ENCODE results near the gene PHLDB1. TPM values are rescaled to one million over a fixed set of nuclear protein-coding genes. Genes with fewer than 3 reads are reported as not detected.

Gene PHLDB1
- total RNA-seq, 1 experiment from 2014 or later, result 122 TPM

- no TSS peak for BruUV-seq (replicated peaks)
- Histone ChIP-seq H3K27ac (no peak overlapping the region), H2AFZ (no peak overlapping the region), H3K79me2 (ENCODE audit: low read depth) (no peaks in the 10 kb centered on the region), H3K9me2 (ENCODE audit: insufficient read depth) (no peaks in the 10 kb centered on the region), H3K36me3 (ENCODE audit: low read depth) (no peaks in the 10 kb centered on the region), H4K20me1 (ENCODE audit: insufficient read depth) (no peaks in the 10 kb centered on the region), H3K9me3 (ENCODE audit: insufficient read depth, low read depth) (no peaks in the 10 kb centered on the region), H3K27me3 (ENCODE audit: insufficient read depth, low read depth) (no peaks in the 10 kb centered on the region), H3K4me3 (no peak overlapping the region), H3F3A (ENCODE audit: insufficient read depth, low read depth) (no peaks in the 10 kb centered on the region; the same call in 1 of the 2 replicates), H3K4me1 (replicated peaks; ENCODE audit: insufficient read depth) (no peaks in the 10 kb centered on the region), H3K4me2 (no peak overlapping the region)
- TF ChIP-seq CTCF (conservative IDR thresholded peaks at IDR 0.05) (no peak), EZH2 (IDR thresholded peaks at IDR 0.05; ENCODE audit: low read depth) (no peak)
- intact Hi-C loops (cut with micrococcal nuclease; ENCODE audit: unreplicated experiment), result no loop called here
- ChIA-PET CTCF (no interaction called here), POLR2A (ENCODE audit: unreplicated experiment) (no interaction called here)
- no peak for DNase-seq
Measured at GRCh38 chr11:118705791-118706545, 98.6 kb downstream of the PHLDB1 start.

- Histone ChIP-seq H2AFZ (no peak overlapping the region), H3K27me3 (ENCODE audit: insufficient read depth, low read depth) (no peaks in the 10 kb centered on the region), H3K9me2 (ENCODE audit: insufficient read depth) (no peaks in the 10 kb centered on the region), H3K9me3 (ENCODE audit: insufficient read depth, low read depth) (no peaks in the 10 kb centered on the region), H3F3A (ENCODE audit: insufficient read depth, low read depth) (no peaks in the 10 kb centered on the region; the same call in 1 of the 2 replicates), H3K4me1 (replicated peaks; ENCODE audit: insufficient read depth) (no peaks in the 10 kb centered on the region), H3K27ac (no peak overlapping the region), H3K4me3 (no peak overlapping the region), H4K20me1 (ENCODE audit: insufficient read depth) (no peaks in the 10 kb centered on the region), H3K36me3 (ENCODE audit: low read depth) (no peaks in the 10 kb centered on the region), H3K4me2 (no peak overlapping the region), H3K79me2 (ENCODE audit: low read depth) (no peaks in the 10 kb centered on the region)
- POLR2A ChIA-PET (ENCODE audit: unreplicated experiment), result no interaction called here
- DNase-seq, result no peak
- TF ChIP-seq EZH2 (IDR thresholded peaks at IDR 0.05; ENCODE audit: low read depth) (no peak), CTCF (conservative IDR thresholded peaks at IDR 0.05) (no peak)
- BruUV-seq (replicated peaks), result no TSS peak
- intact Hi-C loops (cut with micrococcal nuclease; ENCODE audit: unreplicated experiment), result no loop called here
- CTCF ChIA-PET, result no interaction called here
Measured at GRCh38 chr11:118706546-118706825, 99.1 kb downstream of the PHLDB1 start.

Small RNAs within 50 kb of the gene (microRNA-seq; reads per million reads assigned to microRNA genes)
- gene MIR6716 (ENCODE audit: borderline number of aligned reads, borderline replicate concordance), result not detected

Other genes starting within 250 kb of the PHLDB1 start
- 24.9 and 30.9 TPM in 2 replicates for gene UBE4A, start 248.0 kb upstream of the PHLDB1 start, total RNA-seq (2021)
- 240 and 248 TPM in 2 replicates for gene ATP5MG, start 206.0 kb upstream of the PHLDB1 start, total RNA-seq (2021)
- gene KMT2A, start 171.1 kb upstream of the PHLDB1 start, total RNA-seq (2021), result 78.7 and 80.3 TPM in 2 replicates
- 0.41 and 1.4 TPM in 2 replicates for gene TTC36, start 80.1 kb upstream of the PHLDB1 start, total RNA-seq (2021)
- 14.1 and 21.2 TPM in 2 replicates for gene TMEM25, start 76.4 kb upstream of the PHLDB1 start, total RNA-seq (2021)
- gene IFT46, start 41.7 kb upstream of the PHLDB1 start, total RNA-seq (2021), result 19.2 and 22.1 TPM in 2 replicates
- 79.8 and 105 TPM in 2 replicates for gene ARCN1, start 35.2 kb upstream of the PHLDB1 start, total RNA-seq (2021)
- not detected in 2 replicates for gene TREH, start 72.0 kb downstream of the PHLDB1 start, total RNA-seq (2021)
- 73.1 and 84.4 TPM in 2 replicates for gene DDX6, start 183.5 kb downstream of the PHLDB1 start, total RNA-seq (2021)

Data from PC-9 (cell line).